Transverse colon (tissue), 4 donors: ENCODE results near the gene DNAJC12. TPM values are rescaled to one million over a fixed set of nuclear protein-coding genes. Genes with fewer than 3 reads are reported as not detected.
A peak's percentile ranks its signal among the peaks of the same experiment; 100 is the strongest.
"Not testable (repeated sequence)": the region's sequence is repeated elsewhere in the genome, so short reads cannot be mapped to it uniquely, and the experiment has no call there.

ENCODE experiments used
- DNase-seq: peaks from one replicate; pipeline ENCODE4 v3.0.0-alpha.2; 2019
- H3K27ac ChIP-seq, 4 donors: fragments of 200-600 bp; sonication (generic); 2 replicates each; pipeline ENCODE4 v1.5.1; 2016 to 2018; ENCODE audit warnings: inconsistent platforms in 4 of 4
- H3K27me3 ChIP-seq: fragments of 200-600 bp; sonication (generic); 2 replicates; pipeline ENCODE4 v1.5.1; 2017; ENCODE audit warnings: inconsistent platforms
- H3K36me3 ChIP-seq, 4 donors: fragments of 200-600 bp; sonication (generic); 2 replicates each; pipeline ENCODE4 v1.5.1; 2017 to 2019; ENCODE audit warnings: inconsistent platforms in 4 of 4
- H3K4me1 ChIP-seq, 4 donors: fragments of 200-600 bp; sonication (generic); 2 replicates each; pipeline ENCODE4 v1.5.1; 2017 to 2020; ENCODE audit warnings: inconsistent platforms in 4 of 4
- H3K4me3 ChIP-seq, 4 donors: fragments of 200-600 bp; sonication (generic); 1 replicate in 1 of 4; 2 replicates in 3 of 4; pipeline versions ENCODE4 v1.5.1 to v1.6.1; 2017 to 2019; ENCODE audit warnings: inconsistent platforms in 4 of 4
- H3K9me3 ChIP-seq, 2 donors: fragments of 200-600 bp; sonication (generic); 2 replicates each; pipeline ENCODE4 v1.5.1; 2017 to 2019; ENCODE audit warnings: inconsistent platforms in 2 of 2
- CTCF ChIP-seq, 5 experiments: fragments of 200-600 bp in 3 of 5; fragments of 450-650 bp in 2 of 5; sonication (generic) in 3 of 5; IDR thresholded peaks; 1 replicate in 2 of 5; 2 replicates in 3 of 5; pipeline ENCODE4 v1.5.1; 2016 to 2017; ENCODE audit warnings: antibody characterized with exemption in 5 of 5, inconsistent platforms in 3 of 5, mild to moderate bottlenecking in 2 of 5, moderate library complexity in 1 of 5
- EP300 ChIP-seq: sonication (generic); formaldehyde crosslinking; IDR thresholded peaks from one replicate; pipeline ENCODE4 v1.6.1; 2017; ENCODE audit warnings: antibody characterized with exemption, low read depth
- POLR2A ChIP-seq: fragments of 450-650 bp; IDR thresholded peaks from one replicate; pipeline ENCODE4 v1.6.1; 2016; ENCODE audit warnings: antibody characterized with exemption, mild to moderate bottlenecking, moderate library complexity
- POLR2AphosphoS5 ChIP-seq, 3 donors: sonication (generic); formaldehyde crosslinking; IDR thresholded peaks; one replicate each; pipeline ENCODE4 v1.6.1; 2016; ENCODE audit warnings: antibody characterized with exemption in 3 of 3
- WGBS, 2 donors: methylation state at CpG; one replicate each; pipeline ENCODE4 v1.1.5; 2018; ENCODE audit warnings: low coverage in 1 of 2; 5-methylcytosine and 5-hydroxymethylcytosine counted together
- in situ Hi-C, 4 donors: fragments of 200-750 bp; cut with MboI; loops; one replicate each; pipeline versions ENCODE4 v1.15.0 to v1.15.1; 2017; ENCODE audit warnings: low sequenced_read_pairs in 3 of 4, low pct_ligation_motif_present in 1 of 4, low pct_unique_long_range_greater_than_20kb in 1 of 4
- intact Hi-C: fragments of 100-400 bp; cut with DNase I; formaldehyde crosslinking; loops from one replicate; pipeline ENCODE4 v1.15.1; 2023; ENCODE audit warnings: low total_unique reads
- total RNA-seq, 4 donors: library from RNA; depleted of rRNA; stranded (reverse); fragments of >200 nt; gene quantifications; one replicate each; pipeline ENCODE4 v1.1.0, GENCODE V29; 2016

The DNAJC12 gene
- total RNA-seq, 4 donors from 2014 or later = 2.0 to 8.7 (median 4.4) TPM

GRCh38 chr10:67784474-67784873 lies 53.5 kb downstream of the DNAJC12 start:
- no peak for DNase-seq
- intact Hi-C loops = no loop called here
- in situ Hi-C loops = loop anchor here in 2 of 4 donors (5.0 kb wide), 1 partner anchor 87 kb away; the partner anchor contains the start of gene CTNNA3 (in 2 of the 2)
- no peaks in the 10 kb centered on the region for H3K36me3 ChIP-seq
- no peak overlapping the region for H3K27ac ChIP-seq
- WGBS, 2 donors = 37 to 42% methylated on average over 3 of the region's 3 CpGs
- H3K4me1 ChIP-seq = peaks cover 0 to 28% (median 7%) of the 10 kb centered on the region in 4 donors
- H3K27me3 ChIP-seq = no peaks in the 10 kb centered on the region
- TF ChIP-seq EP300 = no peak
- no peak for TF ChIP-seq POLR2A
- TF ChIP-seq CTCF (IDR thresholded peaks at IDR 0.05) = no peak
- no peak for TF ChIP-seq POLR2AphosphoS5 (IDR thresholded peaks at IDR 0.05)
- H3K9me3 ChIP-seq = no peaks in the 10 kb centered on the region
- no peak overlapping the region for H3K4me3 ChIP-seq

- Histone ChIP-seq H3K36me3 (no peaks in the 10 kb centered on the region), H3K27me3 (no peaks in the 10 kb centered on the region), H3K4me1 (peaks cover 0 to 28% (median 7%) of the 10 kb centered on the region in 4 donors), H3K27ac (no peak overlapping the region), H3K4me3 (no peak overlapping the region), H3K9me3 (no peaks in the 10 kb centered on the region)
- TF ChIP-seq POLR2AphosphoS5 (IDR thresholded peaks at IDR 0.05) = no peak
- TF ChIP-seq CTCF (IDR thresholded peaks at IDR 0.05) = no peak
- no peak for TF ChIP-seq POLR2A
- no peak for TF ChIP-seq EP300
- intact Hi-C loops (no loop called here), in situ Hi-C loops (loop anchor here in 2 of 4 donors (5.0 kb wide), 1 partner anchor 86 kb away; the partner anchor contains the start of gene CTNNA3 (in 2 of the 2))
- WGBS, 2 donors = 59 to 82% methylated on average over 5 of the region's 5 CpGs
- no peak for DNase-seq
These were observed 54.2 kb downstream of the DNAJC12 start for GRCh38 chr10:67783606-67784294.

GRCh38 chr10:67782530-67782929 lies 55.5 kb downstream of the DNAJC12 start:
- in situ Hi-C loops = loop anchor here in 2 of 4 donors (5.0 kb wide), 1 partner anchor 85 kb away; the partner anchor contains the start of gene CTNNA3 (in 2 of the 2)
- intact Hi-C loops = no loop called here
- 58 to 79% methylated on average over 2 of the region's 2 CpGs for WGBS, 2 donors
- Histone ChIP-seq H3K27me3 (no peaks in the 10 kb centered on the region), H3K27ac (no peak overlapping the region), H3K4me1 (peaks cover 0 to 28% (median 7%) of the 10 kb centered on the region in 4 donors), H3K4me3 (no peak overlapping the region), H3K9me3 (no peaks in the 10 kb centered on the region), H3K36me3 (no peaks in the 10 kb centered on the region)
- TF ChIP-seq EP300 (no peak), CTCF (IDR thresholded peaks at IDR 0.05) (no peak), POLR2A (no peak), POLR2AphosphoS5 (IDR thresholded peaks at IDR 0.05) (no peak)
- DNase-seq = no peak

- no peaks in the 10 kb centered on the region for H3K9me3 ChIP-seq
- intact Hi-C loops = no loop called here
- H3K4me3 ChIP-seq = no peak overlapping the region
- no peak for DNase-seq
- peaks cover 0 to 28% (median 7%) of the 10 kb centered on the region in 4 donors for H3K4me1 ChIP-seq
- in situ Hi-C loops = loop anchor here in 2 of 4 donors (5.0 kb wide), 1 partner anchor 84 kb away; the partner anchor contains the start of gene CTNNA3 (in 2 of the 2)
- 40% methylated on average over 4 of the region's 4 CpGs; no CpG with 5 or more reads in 1 of the 2 donors for WGBS, 2 donors
- H3K36me3 ChIP-seq = no peaks in the 10 kb centered on the region
- no peaks in the 10 kb centered on the region for H3K27me3 ChIP-seq
- no peak overlapping the region for H3K27ac ChIP-seq
- no peak for TF ChIP-seq EP300
These were observed 57.0 kb downstream of the DNAJC12 start for GRCh38 chr10:67780759-67781538.

GRCh38 chr10:67780204-67780621 lies 57.8 kb downstream of the DNAJC12 start:
- DNase-seq, H3K36me3 ChIP-seq, H3K9me3 ChIP-seq, intact Hi-C loops, H3K4me3 ChIP-seq, H3K27me3 ChIP-seq: not testable (repeated sequence)
- WGBS, 2 donors = 30 to 37% methylated on average over 2 to 5 of the region's 5 CpGs
- peaks cover 0 to 26% (median 7%) of the 10 kb centered on the region in 4 donors for H3K4me1 ChIP-seq
- in situ Hi-C loops = loop anchor here in 2 of 4 donors (5.0 kb wide), 1 partner anchor 83 kb away; the partner anchor contains the start of gene CTNNA3 (in 2 of the 2)
- peak overlapping the region in 1 of 4 donors; percentile 18 for H3K27ac ChIP-seq
